Naive thymus-derived CD8-positive, alpha-beta T cell (primary cell): ENCODE results near the gene C11orf68. TPM values are rescaled to one million over a fixed set of nuclear protein-coding genes. Genes with fewer than 3 reads are reported as not detected.
A peak's percentile ranks its signal among the peaks of the same experiment; 100 is the strongest.

Experiments
- ATAC-seq, 2 donors: fragments of 150-1000 bp; cut with Tn5 transposase in 1 of 2; sonication (Bioruptor Pico), chemical (Tn5 transposase) in 1 of 2; 1 replicate in 1 of 2; 2 replicates in 1 of 2; pipeline ENCODE4 v1.10.0; 2021; ENCODE audit warnings: mild to moderate bottlenecking in 2 of 2, moderate library complexity in 2 of 2
- POLR2A ChIA-PET: fragments of 350-600 bp; sonication (Branson Sonifier 250); formaldehyde crosslinking; loops from one replicate; lab custom pipeline; 2021; ENCODE audit warnings: antibody characterized with exemption; lab: Charles Lee
- DNase-seq, 10 donors: peaks; one replicate each; pipeline versions ENCODE4 v3.0.0 to v3.0.0-alpha.2; 2020 to 2022
- H3K27ac Mint-ChIP-seq, 10 donors: one replicate each; pipeline ENCODE4 v1.8.0; 2020 to 2022; ENCODE audit warnings: mild to moderate bottlenecking in 10 of 10, mixed read lengths in 10 of 10, moderate library complexity in 4 of 10, inconsistent platforms in 1 of 10
- H3K27me3 Mint-ChIP-seq, 5 donors: one replicate each; pipeline ENCODE4 v1.8.0; 2021 to 2022; ENCODE audit warnings: mixed read lengths in 5 of 5
- H3K36me3 Mint-ChIP-seq, 3 donors: one replicate each; pipeline ENCODE4 v1.8.0; 2020 to 2022; ENCODE audit warnings: mixed read lengths in 3 of 3, mild to moderate bottlenecking in 2 of 3, inconsistent platforms in 1 of 3
- H3K4me1 Mint-ChIP-seq, 4 donors: one replicate each; pipeline ENCODE4 v1.8.0; 2021 to 2022; ENCODE audit warnings: mixed read lengths in 4 of 4
- H3K4me3 Mint-ChIP-seq, 10 donors: one replicate each; pipeline ENCODE4 v1.8.0; 2020 to 2022; ENCODE audit warnings: mild to moderate bottlenecking in 10 of 10, mixed read lengths in 10 of 10, moderate library complexity in 6 of 10, inconsistent platforms in 1 of 10
- H3K9me3 Mint-ChIP-seq, 9 donors: one replicate each; pipeline ENCODE4 v1.8.0; 2020 to 2022; ENCODE audit warnings: mixed read lengths in 9 of 9, mild to moderate bottlenecking in 3 of 9, inconsistent platforms in 1 of 9, moderate library complexity in 1 of 9
- polyA plus RNA-seq, 3 donors: library from polyadenylated mRNA; unstranded; fragments of 300-500 nt; fragmentation: Illumina TruSeq; gene quantifications; one replicate each; pipeline ENCODE4 v1.2.3, GENCODE V29; 2021
- total RNA-seq, 8 experiments: library from RNA in 2 of 8; stranded (reverse) in 2 of 8; gene quantifications; one replicate each; pipeline ENCODE4 v1.2.3 and lab custom pipeline; 2021 to 2026

The C11orf68 gene
- total and polyA plus RNA-seq, 5 experiments from 2014 or later, result 46.0 to 82.2 (median 57.8) TPM

DNA sequence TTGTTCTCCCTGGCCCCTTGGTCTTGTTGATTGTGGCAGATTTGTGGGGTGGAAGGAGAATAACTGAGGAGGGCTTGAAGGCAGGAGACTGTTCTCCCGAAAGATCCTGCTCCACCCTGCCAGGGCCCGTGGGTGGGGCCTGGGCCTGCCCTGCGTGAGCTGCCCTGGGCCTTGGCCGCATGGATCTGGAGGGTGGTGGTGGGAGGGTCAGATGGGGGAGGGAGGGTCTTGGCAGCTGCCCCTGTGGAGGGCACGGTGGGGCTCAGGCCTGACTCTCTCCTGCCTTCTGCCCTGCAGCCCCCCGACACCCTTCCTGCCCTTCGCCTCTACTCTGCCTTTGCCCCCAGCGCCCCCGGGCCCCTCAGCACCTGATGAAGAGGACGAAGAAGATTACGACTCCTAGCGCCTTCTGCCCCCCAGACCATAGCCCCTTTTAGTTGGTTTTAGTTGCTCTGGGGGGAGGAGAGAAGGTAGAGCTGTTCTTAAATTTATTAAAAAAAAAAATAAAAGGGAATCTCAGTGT is 2.2 kb upstream of the C11orf68 start:
- POLR2A ChIA-PET, result interaction anchor here (0.6 to 7.7 kb wide), 10 partner anchors 8 to 279 kb away, joined by 3 to 183 read pairs (median 4); partner anchors contain the start of genes CCDC85B, FIBP, FOSL1 and KAT5
- Mint-ChIP-seq H3K4me1 (peaks cover 11 to 55% (median 37%) of the 10 kb centered on the region in 4 donors), H3K27me3 (no peaks in the 10 kb centered on the region), H3K36me3 (peaks cover 0 to 37% (median 0%) of the 10 kb centered on the region in 3 donors), H3K4me3 (peak overlapping the region; percentile 88 to 97 (median 92)), H3K27ac (peak overlapping the region in 2 of 10 donors; percentile 58 to 80), H3K9me3 (no peaks in the 10 kb centered on the region)
- ATAC-seq, result no peak
- DNase-seq, result no peak

- no peak for DNase-seq
- H3K36me3 Mint-ChIP-seq, result peaks cover 0 to 37% (median 0%) of the 10 kb centered on the region in 3 donors
- ATAC-seq, result no peak
- H3K27ac Mint-ChIP-seq, result peak overlapping the region; percentile 67 to 94 (median 88)
- no peaks in the 10 kb centered on the region for H3K9me3 Mint-ChIP-seq
- peaks cover 11 to 55% (median 40%) of the 10 kb centered on the region in 4 donors for H3K4me1 Mint-ChIP-seq
- H3K27me3 Mint-ChIP-seq, result no peaks in the 10 kb centered on the region
- POLR2A ChIA-PET, result interaction anchor here (0.7 to 7.7 kb wide), 8 partner anchors 7 to 278 kb away, joined by 3 to 183 read pairs (median 3); partner anchors contain the start of genes CCDC85B, FIBP, KAT5 and RELA
- H3K4me3 Mint-ChIP-seq, result peak overlapping the region; percentile 88 to 97 (median 92)
Measured at GRCh38 chr11:65920372-65920802, 1.5 kb upstream of the C11orf68 start.

DNA sequence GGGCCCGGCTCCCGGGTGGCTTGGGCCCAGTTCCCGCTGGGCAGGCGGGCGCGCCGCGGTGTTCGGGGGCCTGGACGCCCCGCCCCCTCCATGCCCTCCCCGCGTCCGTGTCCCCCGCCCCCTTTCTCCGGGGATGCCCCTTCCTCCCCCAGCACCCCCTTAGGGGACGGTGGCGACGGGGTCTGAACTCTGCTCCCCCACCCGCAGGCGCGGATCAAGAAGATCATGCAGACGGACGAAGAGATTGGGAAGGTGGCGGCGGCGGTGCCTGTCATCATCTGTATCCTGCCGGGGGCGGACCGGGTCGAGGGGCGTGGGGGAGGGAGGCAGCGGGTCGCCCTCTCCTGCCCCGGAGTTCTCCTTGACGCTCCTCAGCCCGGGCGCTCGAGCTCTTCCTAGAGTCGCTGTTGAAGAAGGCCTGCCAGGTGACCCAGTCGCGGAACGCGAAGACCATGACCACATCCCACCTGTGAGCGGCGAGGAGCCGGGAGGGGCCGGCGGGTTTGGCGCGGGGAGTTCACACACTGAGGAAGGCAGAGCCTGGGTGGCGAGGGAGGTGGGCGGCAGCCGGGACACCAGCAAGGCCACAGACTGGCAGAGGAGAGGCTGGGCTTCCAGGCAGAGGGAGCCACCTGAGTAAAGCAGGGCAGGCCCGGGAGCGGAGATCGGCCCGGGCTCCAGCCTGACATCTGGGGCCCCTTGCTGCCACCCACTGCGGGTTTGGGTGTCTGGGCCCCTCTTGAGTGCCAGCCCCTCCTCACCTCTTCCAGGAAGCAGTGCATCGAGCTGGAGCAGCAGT is 910 bp upstream of the C11orf68 start:
- Mint-ChIP-seq H3K27me3 (no peaks in the 10 kb centered on the region), H3K9me3 (no peaks in the 10 kb centered on the region), H3K4me3 (peak overlapping the region; percentile 88 to 97 (median 92)), H3K36me3 (peaks cover 0 to 37% (median 0%) of the 10 kb centered on the region in 3 donors), H3K27ac (peak overlapping the region; percentile 75 to 95 (median 89)), H3K4me1 (peaks cover 17 to 62% (median 45%) of the 10 kb centered on the region in 4 donors)
- DNase-seq (peak in 5 of 10 donors; percentile 35 to 81 (median 64)), ATAC-seq (peak; percentile 42 to 51)
- POLR2A ChIA-PET, result interaction anchor here (0.5 to 7.7 kb wide), 9 partner anchors 8 to 208 kb away, joined by 3 to 183 read pairs (median 3); partner anchors contain the start of genes CCDC85B, FIBP, FOSL1 and KAT5

GRCh38 chr11:65919141-65919572 is 295 bp upstream of the C11orf68 start, which contains the start of gene DRAP1:
Gene DRAP1 (plus strand): TSS chr11:65919426. CDS start chr11:65919502, 76 bp downstream.
- H3K4me3 Mint-ChIP-seq, result peak within 1 kb of the TSS; percentile 88 to 97 (median 92)
- H3K36me3 Mint-ChIP-seq, result peaks cover 0 to 36% (median 0%) of the 10 kb centered on the region in 3 donors
- no peaks in the 10 kb centered on the region for H3K27me3 Mint-ChIP-seq
- peaks cover 19 to 66% (median 49%) of the 10 kb centered on the region in 4 donors for H3K4me1 Mint-ChIP-seq
- peak; percentile 95 to 100 (median 98) for DNase-seq
- ATAC-seq, result peak; percentile 86 to 92
- H3K27ac Mint-ChIP-seq, result peak within 1 kb of the TSS; percentile 77 to 96 (median 92)
- POLR2A ChIA-PET, result interaction anchor here (0.5 to 7.7 kb wide), 14 partner anchors 9 to 256 kb away, joined by 3 to 183 read pairs (median 7); partner anchors contain the start of genes CCDC85B, CFL1, FIBP and FOSL1
- H3K9me3 Mint-ChIP-seq, result no peaks in the 10 kb centered on the region

DNA sequence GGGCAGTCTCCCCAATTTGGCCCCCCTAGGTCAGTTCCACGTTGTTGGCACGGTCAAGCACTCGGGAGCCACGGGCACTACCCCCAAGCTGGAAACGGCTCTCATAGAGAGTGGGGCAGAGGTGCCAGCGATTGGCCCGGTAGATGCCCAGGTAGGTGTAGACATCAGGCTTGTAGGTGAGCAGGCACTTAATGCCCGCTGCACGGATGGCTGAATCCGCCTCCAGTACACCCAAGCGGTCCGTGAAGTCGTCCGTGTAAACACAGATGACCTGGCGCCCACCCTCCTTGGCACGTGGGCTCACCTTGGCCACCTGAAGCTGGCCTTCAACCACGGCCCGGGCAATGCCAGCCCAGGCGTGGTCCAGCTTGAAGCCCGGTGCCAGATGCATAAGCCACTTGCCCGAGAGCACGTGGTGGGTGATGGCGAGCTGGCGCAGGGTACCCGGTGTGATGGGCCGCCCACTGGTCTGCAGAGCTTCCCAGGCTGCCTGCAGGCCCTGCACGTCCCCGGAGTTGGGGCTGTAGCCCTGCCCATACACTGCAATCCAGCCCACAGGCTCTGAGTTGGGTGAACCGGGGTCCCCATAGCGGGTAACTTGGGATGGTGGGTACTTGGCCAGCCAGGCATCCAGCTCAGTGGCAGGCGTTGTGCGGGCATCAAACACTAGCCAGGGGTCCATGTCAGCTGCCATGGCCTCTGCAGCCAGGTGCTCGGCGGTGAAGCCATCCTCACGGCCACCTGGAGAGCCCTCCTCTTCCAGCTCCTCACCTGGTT is 1.2 kb downstream of the C11orf68 start:
- Mint-ChIP-seq H3K4me3 (peak overlapping the region; percentile 85 to 96 (median 88)), H3K27me3 (no peaks in the 10 kb centered on the region), H3K4me1 (peaks cover 19 to 57% (median 45%) of the 10 kb centered on the region in 4 donors), H3K36me3 (peaks cover 0 to 24% (median 0%) of the 10 kb centered on the region in 3 donors), H3K9me3 (no peaks in the 10 kb centered on the region), H3K27ac (peak overlapping the region in 9 of 10 donors; percentile 44 to 96 (median 90))
- DNase-seq, result no peak
- POLR2A ChIA-PET, result interaction anchor here (0.7 to 7.7 kb wide), 13 partner anchors 9 to 420 kb away, joined by 3 to 183 read pairs (median 7); partner anchors contain the start of genes CCDC85B, CFL1, FIBP and FOSL1
- ATAC-seq, result no peak

GRCh38 chr11:65917077-65917433 is 1.8 kb downstream of the C11orf68 start:
- H3K27ac Mint-ChIP-seq, result peak overlapping the region; percentile 19 to 96 (median 76)
- no peaks in the 10 kb centered on the region for H3K27me3 Mint-ChIP-seq

DNA sequence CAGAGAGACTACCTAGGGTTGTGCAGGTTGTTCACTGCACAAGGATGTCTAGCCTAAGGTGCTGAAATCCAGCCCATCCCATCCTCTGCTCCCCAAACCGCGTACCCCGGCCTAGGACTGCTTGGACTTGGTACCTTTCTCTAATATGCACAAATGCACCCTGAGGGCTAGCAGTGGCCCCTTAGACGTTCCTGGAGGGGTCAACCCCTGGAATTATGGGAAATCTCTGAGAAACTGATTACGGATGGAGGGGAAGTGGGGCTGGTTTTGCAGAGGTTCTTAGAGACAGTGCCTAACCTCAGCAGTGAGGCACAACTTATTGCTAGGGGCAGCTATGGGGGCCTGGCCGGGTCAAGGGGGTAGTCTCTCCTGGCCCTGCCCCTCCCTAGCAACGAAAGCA is 2.5 kb downstream of the C11orf68 start:
- Mint-ChIP-seq H3K36me3 (peaks cover 0 to 15% (median 0%) of the 10 kb centered on the region in 3 donors), H3K27ac (peak overlapping the region in 9 of 10 donors; percentile 13 to 88 (median 67)), H3K27me3 (no peaks in the 10 kb centered on the region), H3K4me1 (peaks cover 17 to 46% (median 42%) of the 10 kb centered on the region in 4 donors), H3K4me3 (peak overlapping the region; percentile 65 to 96 (median 87)), H3K9me3 (no peaks in the 10 kb centered on the region)
- POLR2A ChIA-PET, result interaction anchor here (1.3 to 7.7 kb wide), 4 partner anchors 10 to 57 kb away, joined by 4 to 183 read pairs (median 20); partner anchors contain the start of genes CCDC85B, FIBP, FOSL1 and MUS81
- no peak for ATAC-seq
- no peak for DNase-seq

More at GRCh38 chr11:65917077-65917433, 1.8 kb downstream of the C11orf68 start:
- DNase-seq (no peak), ATAC-seq (no peak)
- H3K4me3 Mint-ChIP-seq, result peak overlapping the region; percentile 65 to 96 (median 87)
- H3K4me1 Mint-ChIP-seq, result peaks cover 17 to 51% (median 42%) of the 10 kb centered on the region in 4 donors
- peaks cover 0 to 19% (median 0%) of the 10 kb centered on the region in 3 donors for H3K36me3 Mint-ChIP-seq
- no peaks in the 10 kb centered on the region for H3K9me3 Mint-ChIP-seq
- POLR2A ChIA-PET, result interaction anchor here (2.0 to 7.7 kb wide), 6 partner anchors 11 to 254 kb away, joined by 7 to 183 read pairs (median 22); partner anchors contain the start of genes CCDC85B, FIBP, FOSL1 and MUS81

- H3K27ac Mint-ChIP-seq, result peak overlapping the region in 2 of 10 donors; percentile 46 to 51
- H3K4me1 Mint-ChIP-seq, result peaks cover 17 to 45% (median 41%) of the 10 kb centered on the region in 4 donors
Measured at GRCh38 chr11:65915821-65916251, 3.0 kb downstream of the C11orf68 start.

DNA sequence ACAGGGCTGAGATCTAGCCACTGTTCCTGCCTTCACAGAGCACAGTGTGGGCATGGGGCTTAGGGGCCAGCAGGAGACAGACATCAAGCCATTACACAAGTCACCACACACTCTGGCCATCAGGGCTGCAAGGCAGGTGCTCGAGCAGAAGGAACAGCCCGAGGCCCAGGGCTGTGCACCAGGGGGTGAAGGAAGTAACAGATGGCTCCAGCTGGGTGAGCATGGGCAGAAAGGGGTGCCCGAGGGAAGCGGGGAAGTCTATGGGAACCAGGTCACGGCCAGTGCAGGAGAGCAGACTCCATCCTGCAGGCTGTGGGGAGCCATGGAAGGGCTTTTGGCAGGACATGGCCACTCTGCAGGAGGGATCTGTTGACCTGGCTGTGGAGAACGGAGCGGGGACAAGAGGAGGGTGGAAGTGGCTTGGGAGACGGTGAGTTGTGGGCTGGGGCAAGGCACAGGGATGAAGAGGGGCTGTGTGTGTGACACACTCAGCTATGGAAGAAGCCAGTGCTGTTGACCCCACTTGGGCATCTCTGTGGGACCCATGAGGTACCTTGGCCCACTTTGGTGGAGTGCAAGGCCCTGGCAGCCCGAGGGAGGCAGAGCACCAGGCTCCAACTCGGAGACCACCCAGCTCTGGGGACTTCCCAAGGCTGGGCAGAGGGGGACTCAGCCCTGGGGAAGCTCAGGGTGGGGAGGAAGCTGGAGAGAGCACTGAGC is 3.6 kb downstream of the C11orf68 start:
- peaks cover 0 to 12% (median 0%) of the 10 kb centered on the region in 3 donors for H3K36me3 Mint-ChIP-seq
- POLR2A ChIA-PET, result interaction anchor here (0.7 to 4.0 kb wide), 7 partner anchors 8 to 56 kb away, joined by 3 to 32 read pairs (median 5); partner anchors contain the start of genes CCDC85B, FOSL1 and MUS81
- H3K4me3 Mint-ChIP-seq, result peak overlapping the region in 4 of 10 donors; percentile 34 to 74 (median 48)
- no peak for DNase-seq
- peak overlapping the region in 7 of 10 donors; percentile 15 to 68 (median 50) for H3K27ac Mint-ChIP-seq
- H3K27me3 Mint-ChIP-seq, result no peaks in the 10 kb centered on the region
- ATAC-seq, result no peak
- H3K9me3 Mint-ChIP-seq, result no peaks in the 10 kb centered on the region
- H3K4me1 Mint-ChIP-seq, result peaks cover 17 to 39% (median 36%) of the 10 kb centered on the region in 4 donors

More at GRCh38 chr11:65915821-65916251, 3.0 kb downstream of the C11orf68 start:
- POLR2A ChIA-PET, result interaction anchor here (0.7 to 4.0 kb wide), 5 partner anchors 9 to 56 kb away, joined by 3 to 32 read pairs (median 4); partner anchors contain the start of genes CCDC85B, FOSL1 and MUS81
- H3K9me3 Mint-ChIP-seq, result no peaks in the 10 kb centered on the region
- H3K27me3 Mint-ChIP-seq, result no peaks in the 10 kb centered on the region
- DNase-seq (no peak), ATAC-seq (no peak)
- peaks cover 0 to 14% (median 0%) of the 10 kb centered on the region in 3 donors for H3K36me3 Mint-ChIP-seq
- peak overlapping the region in 2 of 10 donors; percentile 93 to 94 for H3K4me3 Mint-ChIP-seq

DNA sequence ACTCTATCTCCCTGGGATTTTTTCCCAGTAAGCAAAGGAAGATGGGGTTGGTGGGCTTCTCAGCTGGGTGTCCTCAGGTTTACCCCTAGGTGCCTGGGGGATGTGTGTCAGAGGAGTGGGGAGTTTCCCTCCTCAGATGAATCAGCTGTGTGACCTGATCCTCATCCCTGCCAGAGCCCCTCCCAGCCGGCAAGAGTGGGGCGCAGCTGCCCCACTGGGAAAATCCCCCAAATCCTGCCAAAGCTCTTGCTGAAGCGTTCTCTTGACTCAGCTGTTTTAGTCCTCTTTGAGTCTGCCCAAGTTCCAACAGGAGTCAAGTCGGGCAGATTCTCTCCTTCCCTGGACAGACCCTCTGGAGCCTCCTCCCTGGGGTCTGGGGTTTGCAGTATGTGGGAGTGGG is 6.0 kb downstream of the C11orf68 start:
- Mint-ChIP-seq H3K9me3 (no peaks in the 10 kb centered on the region), H3K36me3 (peaks cover 0 to 7% (median 0%) of the 10 kb centered on the region in 3 donors), H3K27ac (peak overlapping the region in 1 of 10 donors; percentile 28), H3K4me1 (peaks cover 16 to 39% (median 33%) of the 10 kb centered on the region in 4 donors), H3K4me3 (no peak overlapping the region), H3K27me3 (peaks cover 0 to 5% (median 0%) of the 10 kb centered on the region in 5 donors)
- ATAC-seq (no peak), DNase-seq (no peak)
- POLR2A ChIA-PET, result interaction anchor here (1.0 to 1.4 kb wide), 2 partner anchors 9 to 24 kb away, joined by 3 read pairs; no protein-coding TSS in a partner anchor
